ENCODE data around the gene AUH.

AUH gene

GRCh38 chr9:91301161-91301560, 60.6 kb downstream of the AUH start:
- in situ Hi-C loops (cut with HindIII; ENCODE audit: low sequenced_read_pairs), result no loop called here

DNA sequence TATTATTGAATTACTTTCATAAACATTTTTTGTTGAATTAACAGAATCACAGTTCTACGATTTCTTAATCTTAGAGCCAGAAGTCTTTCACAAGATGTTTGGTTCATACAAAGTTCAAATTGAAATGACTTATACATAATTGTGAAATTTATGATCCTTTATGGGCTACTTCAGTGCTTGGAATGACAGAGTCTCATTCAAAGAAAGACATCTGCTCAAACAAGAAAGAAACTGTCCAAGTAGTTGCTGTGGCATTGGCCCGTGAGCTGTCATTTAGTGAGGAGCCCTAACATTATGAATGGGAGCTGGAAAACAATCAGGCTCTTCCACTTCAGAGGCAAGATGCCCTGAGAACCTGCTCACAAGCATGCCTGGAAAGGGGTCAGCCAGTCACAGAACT, 63.4 kb downstream of the AUH start:
- in situ Hi-C loops (cut with HindIII; ENCODE audit: low sequenced_read_pairs), result no loop called here

DNA sequence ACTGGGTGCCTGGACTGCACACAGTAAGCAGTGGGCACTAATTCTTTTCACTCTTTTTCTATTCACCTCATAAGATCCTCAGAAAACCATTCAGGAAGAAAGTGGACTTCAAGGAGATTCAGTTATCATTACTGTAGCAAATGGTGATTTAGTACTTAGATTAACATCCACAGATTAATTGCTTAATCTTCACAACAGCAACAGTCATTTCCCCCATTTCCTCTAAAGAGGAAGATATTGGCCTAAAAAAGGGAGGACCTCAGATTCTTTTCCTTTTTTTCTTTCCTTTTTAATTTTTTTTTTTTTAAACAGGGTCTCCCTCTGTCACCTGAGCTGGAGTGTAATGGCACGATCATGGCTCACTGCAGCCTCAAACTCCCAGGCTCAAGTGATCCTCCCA, 64.4 kb downstream of the AUH start:
- in situ Hi-C loops (cut with HindIII; ENCODE audit: low sequenced_read_pairs), result no loop called here

GRCh38 chr9:91296354-91296753, 65.4 kb downstream of the AUH start:
- in situ Hi-C loops (cut with HindIII; ENCODE audit: low sequenced_read_pairs), result no loop called here

GRCh38 chr9:91295357-91295756, 66.4 kb downstream of the AUH start:
- in situ Hi-C loops (cut with HindIII; ENCODE audit: low sequenced_read_pairs), result no loop called here

DNA sequence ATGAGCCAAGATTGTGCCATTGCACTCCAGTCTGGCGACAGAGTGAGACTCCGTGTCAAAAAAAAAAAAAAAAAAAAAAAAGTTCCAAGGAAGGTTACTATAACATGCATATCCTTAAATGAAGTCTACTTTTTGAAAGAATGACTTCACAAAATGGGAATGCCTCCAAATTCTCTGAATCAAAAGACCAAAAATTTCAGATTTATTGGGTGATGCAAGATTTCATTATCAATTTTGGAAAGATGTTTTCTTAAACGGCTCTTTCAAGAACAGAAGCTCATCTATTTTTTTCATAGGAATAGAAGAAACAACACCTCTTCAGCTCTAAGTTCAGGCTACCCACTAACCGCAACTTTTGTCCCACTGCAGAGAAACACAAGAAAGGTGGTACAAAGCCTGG, 69.9 kb downstream of the AUH start:
- in situ Hi-C loops (cut with HindIII; ENCODE audit: low sequenced_read_pairs), result no loop called here

DNA sequence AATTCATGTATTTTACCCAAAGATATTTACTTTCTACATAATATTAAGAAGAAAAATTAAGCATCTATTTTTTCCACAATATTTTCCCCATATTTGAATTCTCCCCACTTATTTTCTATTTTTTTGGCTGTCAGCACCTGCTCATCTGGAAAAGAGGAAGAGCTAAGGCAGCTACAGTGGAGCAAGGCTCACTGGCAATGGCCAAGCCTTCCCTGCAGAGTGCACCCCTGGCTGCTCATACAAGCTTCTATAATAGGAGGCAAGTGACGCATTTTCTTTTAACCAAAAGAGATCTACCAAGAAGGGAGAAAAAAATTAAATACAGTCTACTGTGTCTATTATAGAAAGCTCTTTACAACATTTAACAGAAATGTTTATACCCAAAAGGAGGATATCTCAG, 72.5 kb downstream of the AUH start:
- in situ Hi-C loops (cut with HindIII; ENCODE audit: low sequenced_read_pairs), result no loop called here

DNA sequence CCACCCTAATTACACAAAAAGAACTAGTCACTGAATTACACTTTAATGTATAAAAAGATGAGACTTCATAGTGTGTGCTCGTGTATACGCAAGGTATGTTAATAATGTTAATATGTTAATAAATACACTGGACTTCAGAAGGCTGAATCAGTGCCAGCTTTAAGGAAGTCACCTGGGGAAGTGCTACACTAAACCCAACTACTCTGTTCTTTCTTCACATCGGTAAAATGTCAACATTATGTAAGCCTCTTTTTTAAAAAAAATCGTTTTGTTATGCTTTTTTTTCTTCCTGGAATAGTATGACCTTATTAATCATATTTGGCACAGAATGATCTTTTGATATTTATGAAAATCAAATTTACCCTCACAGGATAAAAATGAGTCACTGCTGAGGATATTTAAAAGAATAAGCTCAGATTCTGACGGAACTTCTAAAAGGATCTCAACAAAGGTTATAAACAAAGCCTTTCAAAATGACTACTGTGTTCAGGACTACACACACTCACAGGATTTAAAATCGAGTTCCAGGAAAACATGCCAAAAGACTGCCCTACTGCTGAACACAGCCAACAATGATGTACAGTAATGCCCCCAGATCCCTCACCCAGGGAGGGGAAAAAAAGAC, 75.9 kb downstream of the AUH start:
- in situ Hi-C loops (cut with HindIII; ENCODE audit: low sequenced_read_pairs), result no loop called here

- in situ Hi-C loops (cut with HindIII; ENCODE audit: low sequenced_read_pairs), result no loop called here
These were observed 79.4 kb downstream of the AUH start for GRCh38 chr9:91282292-91282691.

GRCh38 chr9:91279296-91280204, 82.2 kb downstream of the AUH start:
- in situ Hi-C loops (cut with HindIII; ENCODE audit: low sequenced_read_pairs), result no loop called here

DNA sequence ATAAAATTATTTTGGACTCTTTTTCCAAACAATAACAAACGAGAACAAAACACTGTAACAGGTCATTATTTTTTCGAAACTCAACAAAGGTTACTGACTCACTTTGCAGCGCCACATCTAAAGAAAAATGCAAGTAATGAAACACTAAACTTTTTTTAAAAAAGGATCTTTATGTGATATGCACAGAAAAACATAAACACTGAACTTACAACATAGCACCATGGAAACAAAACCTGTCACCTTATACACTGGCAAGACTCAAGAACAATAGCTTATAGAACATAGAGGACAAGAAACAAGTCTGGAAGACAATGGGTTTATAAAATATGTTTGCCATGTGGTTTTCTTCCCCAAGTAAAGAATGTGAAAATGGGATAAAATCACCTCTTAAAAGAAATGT, 85.2 kb downstream of the AUH start:
- in situ Hi-C loops (cut with HindIII; ENCODE audit: low sequenced_read_pairs), result no loop called here

GRCh38 chr9:91275655-91276054, 86.1 kb downstream of the AUH start:
- in situ Hi-C loops (cut with HindIII; ENCODE audit: low sequenced_read_pairs), result no loop called here

DNA sequence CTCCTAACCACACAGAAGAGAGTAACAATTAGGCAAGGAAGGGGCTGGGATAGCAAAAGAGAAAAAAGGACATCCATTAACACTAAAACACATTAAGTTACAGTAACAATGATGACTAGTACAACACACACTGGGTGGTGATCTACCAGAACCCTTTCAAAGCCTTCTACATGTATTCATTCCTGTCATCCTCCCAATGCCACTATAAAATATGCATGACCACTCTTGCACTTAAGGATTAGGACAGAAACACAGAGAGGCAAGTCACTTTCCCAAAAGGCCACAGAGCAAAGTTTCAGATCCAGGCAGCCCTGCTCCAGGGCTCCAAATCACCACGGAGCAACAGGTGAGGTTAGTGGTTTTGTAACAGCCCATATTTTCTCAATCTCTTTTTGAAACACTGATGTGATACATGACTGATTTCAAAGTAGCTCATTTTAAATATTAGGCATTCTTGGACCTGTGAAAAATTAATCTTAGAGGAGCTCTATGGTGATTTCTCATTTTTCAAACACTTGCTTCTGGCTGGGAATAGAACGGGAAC, 86.7 kb downstream of the AUH start:
- in situ Hi-C loops (cut with HindIII; ENCODE audit: low sequenced_read_pairs), result no loop called here

GRCh38 chr9:91273853-91274552, 87.7 kb downstream of the AUH start:
- in situ Hi-C loops (cut with HindIII; ENCODE audit: low sequenced_read_pairs), result no loop called here

DNA sequence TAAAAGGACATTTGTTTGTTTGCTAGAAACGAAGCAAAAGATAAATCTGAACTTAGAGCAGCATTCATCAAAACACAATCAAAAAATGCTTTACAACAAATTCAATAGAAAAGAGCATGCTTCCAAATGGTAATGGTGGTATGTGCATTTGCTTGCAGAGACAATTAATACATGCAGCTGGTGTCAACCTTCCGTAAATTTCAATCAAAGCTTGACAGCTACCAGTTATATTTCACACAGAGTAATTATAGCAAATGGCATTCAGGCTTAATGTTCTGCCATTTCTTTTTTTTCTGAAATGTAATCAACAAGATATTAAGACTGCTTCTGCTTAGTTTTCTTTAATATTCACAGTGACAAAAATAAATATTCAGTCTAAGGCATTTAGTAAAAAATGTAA, 90.6 kb downstream of the AUH start:
- in situ Hi-C loops (cut with HindIII; ENCODE audit: low sequenced_read_pairs), result no loop called here

GRCh38 chr9:91269907-91270491, 91.7 kb downstream of the AUH start:
- in situ Hi-C loops (cut with HindIII; ENCODE audit: low sequenced_read_pairs), result no loop called here

DNA sequence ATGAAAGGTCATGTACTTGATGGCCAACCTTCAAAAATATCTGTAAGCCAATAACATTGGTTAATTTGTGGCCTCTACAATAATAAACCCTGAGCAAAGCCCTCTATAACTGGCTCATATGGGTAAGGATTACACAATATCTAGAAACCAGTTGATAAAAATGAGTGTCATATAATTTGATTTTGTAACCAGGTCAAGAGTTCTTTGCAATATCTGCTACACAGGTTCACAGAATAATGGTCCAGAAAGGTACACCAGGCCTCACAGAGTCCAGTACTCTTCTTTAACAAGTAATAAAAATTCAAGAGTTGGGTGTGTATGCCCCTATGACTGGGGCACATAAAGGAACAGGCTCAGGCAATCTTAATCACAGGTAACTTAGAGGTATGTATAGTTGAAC, 95.3 kb downstream of the AUH start:
- in situ Hi-C loops (cut with HindIII; ENCODE audit: low sequenced_read_pairs), result no loop called here

DNA sequence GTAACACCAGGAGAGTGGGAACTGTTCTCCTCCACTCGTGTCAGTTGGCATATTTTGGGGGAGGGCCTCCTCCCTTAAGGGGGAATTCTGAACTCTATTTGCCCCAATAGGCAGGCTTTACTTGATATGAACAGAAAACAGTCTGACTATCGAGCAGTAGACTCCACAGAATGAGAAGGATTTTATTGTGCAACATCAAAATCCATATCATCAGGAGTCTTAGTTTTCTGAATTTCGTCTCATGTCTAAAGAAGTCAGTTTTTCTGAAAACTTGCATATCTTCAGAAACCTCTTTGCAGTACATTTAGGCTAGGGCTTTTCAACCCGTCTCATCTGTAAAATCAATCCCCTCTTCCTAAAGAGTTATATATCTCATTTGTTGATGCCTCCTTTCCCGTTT, 96.2 kb downstream of the AUH start:
- in situ Hi-C loops (cut with HindIII; ENCODE audit: low sequenced_read_pairs), result no loop called here

GRCh38 chr9:91261417-91261816, 100.3 kb downstream of the AUH start:
- in situ Hi-C loops (cut with HindIII; ENCODE audit: low sequenced_read_pairs), result no loop called here

DNA sequence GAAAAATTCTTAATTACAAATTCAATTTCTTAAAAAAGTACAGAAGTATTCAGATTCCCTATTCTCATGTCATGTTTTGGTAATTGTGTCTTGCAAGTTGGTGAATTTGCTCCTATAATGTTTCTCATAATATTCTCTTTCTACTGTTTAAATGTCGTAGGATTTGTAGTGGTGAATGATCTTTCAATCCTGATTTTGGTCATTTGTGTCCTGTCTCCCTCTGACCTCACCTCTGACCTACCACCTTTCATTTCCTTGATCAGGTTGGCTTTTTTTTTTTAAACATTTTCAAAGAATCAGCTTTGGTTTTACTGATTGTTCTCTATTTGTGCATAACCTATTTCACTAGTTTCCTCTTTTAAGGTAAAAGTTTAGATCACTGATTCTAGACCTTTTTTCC, 102.6 kb downstream of the AUH start:
- in situ Hi-C loops (cut with HindIII; ENCODE audit: low sequenced_read_pairs), result loop anchor here (5.0 kb wide), 1 partner anchor 97 kb away; no protein-coding TSS in a partner anchor

GRCh38 chr9:91258451-91258850, 103.3 kb downstream of the AUH start:
- in situ Hi-C loops (cut with HindIII; ENCODE audit: low sequenced_read_pairs), result loop anchor here (5.0 kb wide), 1 partner anchor 96 kb away; no protein-coding TSS in a partner anchor

Data from endothelial cell of hepatic sinusoid (primary cell).